GM18508 (cell line): Measurements from ENCODE around the gene MFAP4.

Source experiments
- ATAC-seq: cut with Tn5 transposase; IDR thresholded peaks from one replicate; pipeline ENCODE4 v1.9.1; 2021; ENCODE audit warnings: moderate number of reproducible peaks; ENCODE audit not compliant: insufficient read depth, unreplicated experiment

Gene MFAP4

DNA sequence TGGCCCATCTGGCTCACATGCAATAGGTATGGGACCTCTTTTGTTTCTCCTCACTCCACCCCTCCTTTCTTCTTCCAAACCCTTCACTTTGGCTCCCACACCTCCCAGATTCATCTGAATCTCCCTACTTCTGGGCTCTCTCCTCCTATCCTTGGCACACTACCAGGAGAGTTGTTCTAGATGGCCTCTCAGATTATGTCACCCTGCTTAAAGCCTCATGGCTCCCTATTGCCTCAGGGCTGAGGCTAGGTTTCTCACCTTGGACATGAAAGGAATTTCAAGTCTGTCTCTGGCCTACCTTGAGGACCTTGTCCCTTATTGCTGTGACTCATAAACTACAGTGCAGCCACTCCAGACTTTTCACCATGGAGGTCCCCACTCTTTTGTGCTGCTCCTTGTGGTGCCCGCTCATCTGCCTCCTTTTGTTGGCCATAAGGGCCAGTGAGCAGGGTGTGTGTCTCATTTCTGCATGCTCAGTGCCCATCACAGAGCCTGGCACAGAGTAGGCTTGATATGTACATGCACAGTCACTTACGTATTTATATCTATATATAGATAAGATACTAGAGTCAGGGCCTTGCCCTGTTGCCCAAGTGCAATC is 1.0 kb upstream of the MFAP4 start:
- ATAC-seq = no peak

GRCh38 chr17:19386051-19386929 is 700 bp downstream of the MFAP4 start:
- ATAC-seq = no peak

DNA sequence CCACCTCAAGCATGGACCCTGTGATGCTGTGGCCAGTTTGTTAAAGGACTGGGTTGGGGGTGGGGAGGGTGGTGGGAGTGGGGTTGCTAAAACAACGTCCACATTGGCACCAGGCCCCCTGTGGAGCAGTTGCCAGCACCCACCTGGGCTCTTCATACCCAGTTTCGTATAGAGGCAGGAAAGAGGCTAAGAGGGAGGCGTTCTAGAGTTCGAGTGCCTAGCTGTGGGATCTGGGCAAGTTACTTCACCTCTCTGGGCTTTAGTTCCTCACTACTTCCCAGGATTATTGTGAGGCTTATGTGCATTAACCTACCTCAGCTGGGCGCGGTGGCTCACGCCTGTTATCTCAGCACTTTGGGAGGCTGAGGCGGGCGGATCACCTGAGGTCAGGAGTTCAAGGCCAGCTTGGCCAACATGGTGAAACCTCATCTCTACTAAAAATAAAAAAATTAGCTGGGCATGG is 1.4 kb downstream of the MFAP4 start:
- ATAC-seq = no peak

- no peak for ATAC-seq
These were observed 2.1 kb downstream of the MFAP4 start for GRCh38 chr17:19384723-19385391.

DNA sequence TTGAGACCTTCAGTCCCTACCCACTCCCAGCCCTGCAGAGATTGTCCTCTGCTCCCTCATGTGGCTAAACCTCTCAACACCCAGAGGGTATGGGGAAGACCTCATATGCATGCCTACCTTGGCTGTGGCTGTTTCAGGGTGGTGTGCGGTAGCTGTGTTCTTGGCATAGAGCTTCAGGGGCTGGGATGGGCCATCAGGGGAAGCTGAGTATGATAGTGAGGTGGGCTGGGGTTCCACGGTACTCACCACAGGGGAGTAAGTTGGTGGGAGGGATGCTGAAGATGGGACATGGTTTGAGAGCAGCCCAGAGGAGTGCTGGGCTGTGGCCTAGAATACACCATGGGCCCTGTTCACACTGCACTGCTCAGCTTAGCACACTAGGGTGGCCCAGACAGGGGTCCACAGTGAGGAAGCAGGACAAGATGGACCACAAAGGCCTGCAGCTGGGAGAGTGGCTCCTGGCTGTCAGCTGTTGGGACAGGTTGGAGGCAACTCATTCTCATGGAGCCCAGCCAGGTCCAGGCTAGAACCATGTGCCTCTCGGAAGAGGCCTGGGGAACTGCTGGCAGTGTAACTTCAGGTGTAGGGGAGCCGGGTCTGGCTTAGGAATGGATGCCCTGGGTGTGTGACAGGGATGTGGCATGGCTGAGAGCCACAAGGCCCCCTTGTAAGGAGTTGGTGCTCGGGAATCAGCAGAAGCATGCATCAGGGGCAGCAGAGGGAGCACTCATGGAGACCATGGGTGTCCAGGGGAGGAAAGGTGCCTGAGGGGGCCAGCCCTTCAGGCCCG is 3.1 kb downstream of the MFAP4 start:
- ATAC-seq = no peak

- no peak for ATAC-seq
These were observed 4.2 kb downstream of the MFAP4 start for GRCh38 chr17:19382531-19383444.

- no peak for ATAC-seq
These were observed 5.1 kb downstream of the MFAP4 start for GRCh38 chr17:19381741-19382444.

DNA sequence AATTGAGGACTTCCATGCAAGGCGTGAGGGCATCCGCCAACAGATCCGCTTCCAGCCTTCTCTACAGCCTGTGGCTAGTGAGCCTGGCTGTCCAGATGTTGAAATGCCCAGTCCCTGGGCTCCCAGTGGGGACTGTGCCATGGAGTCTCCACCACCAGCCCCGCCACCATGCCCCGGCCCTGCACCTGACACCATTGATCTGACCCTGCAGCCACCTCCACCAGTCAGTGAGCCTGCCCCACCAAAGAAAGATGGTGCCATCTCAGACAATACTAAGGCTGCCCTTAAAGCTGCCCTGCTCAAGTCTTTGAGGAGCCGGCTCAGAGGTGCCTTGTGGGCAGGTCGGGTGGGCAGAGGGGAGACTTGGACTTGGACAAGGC is 5.6 kb downstream of the MFAP4 start:
- ATAC-seq = no peak

DNA sequence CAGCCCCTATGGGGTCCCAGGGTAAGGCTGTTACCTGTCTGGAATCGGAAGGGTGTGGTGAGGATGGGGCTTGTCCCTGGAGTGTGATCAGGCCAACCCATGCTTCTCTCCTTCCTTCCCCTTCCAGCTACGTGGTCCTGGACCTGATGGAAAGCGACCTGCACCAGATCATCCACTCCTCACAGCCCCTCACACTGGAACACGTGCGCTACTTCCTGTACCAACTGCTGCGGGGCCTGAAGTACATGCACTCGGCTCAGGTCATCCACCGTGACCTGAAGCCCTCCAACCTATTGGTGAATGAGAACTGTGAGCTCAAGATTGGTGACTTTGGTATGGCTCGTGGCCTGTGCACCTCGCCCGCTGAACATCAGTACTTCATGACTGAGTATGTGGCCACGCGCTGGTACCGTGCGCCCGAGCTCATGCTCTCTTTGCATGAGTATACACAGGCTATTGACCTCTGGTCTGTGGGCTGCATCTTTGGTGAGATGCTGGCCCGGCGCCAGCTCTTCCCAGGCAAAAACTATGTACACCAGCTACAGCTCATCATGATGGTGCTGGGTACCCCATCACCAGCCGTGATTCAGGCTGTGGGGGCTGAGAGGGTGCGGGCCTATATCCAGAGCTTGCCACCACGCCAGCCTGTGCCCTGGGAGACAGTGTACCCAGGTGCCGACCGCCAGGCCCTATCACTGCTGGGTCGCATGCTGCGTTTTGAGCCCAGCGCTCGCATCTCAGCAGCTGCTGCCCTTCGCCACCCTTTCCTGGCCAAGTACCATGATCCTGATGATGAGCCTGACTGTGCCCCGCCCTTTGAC is 6.3 kb downstream of the MFAP4 start:
- no peak for ATAC-seq

DNA sequence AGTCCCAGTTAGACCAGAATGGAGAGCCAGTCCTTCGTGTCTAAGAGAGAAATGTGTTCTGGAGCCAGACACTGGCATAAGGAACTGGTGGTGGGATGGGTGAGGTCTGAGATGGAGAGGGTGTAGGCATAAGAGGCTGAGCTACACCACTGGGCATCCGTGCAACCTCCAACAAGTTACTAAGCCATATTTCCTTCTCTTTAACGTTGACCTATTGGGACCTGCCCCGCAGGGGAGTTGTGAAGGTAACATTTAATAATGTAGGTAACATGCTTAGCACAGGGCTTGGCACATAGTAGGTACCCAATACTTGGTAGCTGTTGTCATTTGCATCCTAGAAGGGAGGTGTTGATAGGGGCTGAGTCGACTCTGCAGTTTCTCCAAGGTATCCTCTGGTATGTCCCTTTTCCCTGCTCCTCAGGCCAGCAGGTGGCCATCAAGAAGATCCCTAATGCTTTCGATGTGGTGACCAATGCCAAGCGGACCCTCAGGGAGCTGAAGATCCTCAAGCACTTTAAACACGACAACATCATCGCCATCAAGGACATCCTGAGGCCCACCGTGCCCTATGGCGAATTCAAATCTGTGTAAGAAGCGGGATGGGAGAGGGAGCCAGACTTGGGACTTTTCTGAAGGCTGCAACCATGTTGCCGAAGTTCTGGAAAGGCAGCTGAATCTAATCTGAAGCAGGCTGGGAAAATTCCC is 7.5 kb downstream of the MFAP4 start:
- no peak for ATAC-seq

- ATAC-seq = no peak
These were observed 8.3 kb downstream of the MFAP4 start, which contains the start of gene MAPK7 for GRCh38 chr17:19378416-19379360. MAPK7 (plus strand) TSS chr17:19378498; CDS start chr17:19378901, 403 bp downstream.

DNA sequence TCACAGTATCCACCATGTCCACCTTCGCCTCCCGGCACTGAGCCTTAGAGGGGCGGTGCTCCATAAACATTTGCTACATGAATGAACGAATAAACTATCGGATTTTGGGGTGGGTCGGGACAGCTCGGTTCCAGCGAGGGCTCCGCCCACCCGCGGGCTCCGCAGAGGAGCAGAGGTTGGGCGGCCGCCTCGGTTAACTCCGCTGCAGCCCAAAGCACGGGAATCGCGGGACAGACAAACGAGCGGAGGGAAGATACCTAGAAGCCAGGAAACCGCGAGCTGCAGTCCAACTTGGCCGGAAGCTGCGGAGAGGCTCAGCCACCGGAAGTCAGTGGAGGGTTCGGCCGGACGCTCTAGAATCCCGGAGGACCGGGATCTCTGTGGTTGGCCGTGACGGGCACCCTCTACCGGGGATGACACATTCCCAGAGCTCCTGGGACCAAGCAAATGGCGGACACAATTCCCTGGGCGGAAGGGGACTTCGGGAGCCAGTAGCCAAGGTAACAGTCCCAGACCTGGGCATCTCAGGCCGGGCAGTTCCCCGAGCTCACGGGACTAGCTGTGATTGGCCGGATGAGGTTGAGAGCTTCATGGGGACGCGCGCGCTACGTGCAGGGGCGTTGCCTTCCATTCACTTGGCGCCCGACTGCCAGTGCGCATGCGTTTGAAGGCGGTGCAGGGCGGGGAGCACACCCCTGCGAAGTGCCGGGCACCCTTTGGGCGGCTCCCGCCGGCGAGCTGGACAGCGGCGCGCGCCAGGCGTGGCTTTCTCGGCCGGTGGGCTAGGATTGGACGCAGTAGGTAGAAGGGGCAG is 9.2 kb downstream of the MFAP4 start:
- ATAC-seq = peak; percentile 80

- no peak for ATAC-seq
These were observed 10.2 kb downstream of the MFAP4 start for GRCh38 chr17:19376811-19377210.

GRCh38 chr17:19375732-19376131 is 11.3 kb downstream of the MFAP4 start:
- no peak for ATAC-seq

- no peak for ATAC-seq
These were observed 12.9 kb downstream of the MFAP4 start for GRCh38 chr17:19374136-19374535.
